ENCODE results near the gene RPGR. TPM values are rescaled to one million over a fixed set of nuclear protein-coding genes. Genes with fewer than 3 reads are reported as not detected.

Gene RPGR
- total RNA-seq, 1 donor, result 8.0 TPM

DNA sequence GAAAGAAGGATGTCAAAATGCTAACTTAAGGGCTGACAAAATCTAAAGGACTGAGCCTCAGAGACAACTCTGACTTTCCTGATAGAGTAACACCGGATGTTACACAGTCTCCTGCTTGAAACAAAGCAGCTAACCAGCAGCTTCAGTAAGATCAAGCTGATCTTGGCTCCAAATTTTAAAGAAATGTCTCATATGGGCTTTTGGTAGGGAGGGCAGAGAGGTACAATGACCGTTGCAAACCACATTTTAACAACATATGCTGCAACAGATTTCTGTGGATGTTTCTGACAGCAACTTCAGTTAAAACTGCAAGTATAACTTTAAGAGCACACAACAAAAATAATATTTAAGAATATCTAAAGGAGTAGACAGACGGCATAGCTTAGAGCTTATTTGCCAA lies 9.1 kb downstream of the RPGR start:
- Histone ChIP-seq H3K9me3 (ENCODE audit: low read depth, low read length) (no peaks in the 10 kb centered on the region), H2AFZ (ENCODE audit: low read length) (no peak overlapping the region), H3K27me3 (ENCODE audit: insufficient read depth, low read length) (no peaks in the 10 kb centered on the region), H3K4me2 (ENCODE audit: insufficient read depth, low read length) (peak overlapping the region; percentile 12), H3K4me3 (ENCODE audit: insufficient read depth, low read length) (no peak overlapping the region), H4K20me1 (ENCODE audit: insufficient read depth, low read length) (no peaks in the 10 kb centered on the region), H3K79me2 (ENCODE audit: insufficient read depth, low read length) (no peaks in the 10 kb centered on the region), H3K27ac (ENCODE audit: low read depth, low read length) (no peak overlapping the region), H3K36me3 (ENCODE audit: insufficient read depth, low read length) (no peaks in the 10 kb centered on the region), H3K4me1 (ENCODE audit: insufficient read depth, low read length) (peaks cover 4% of the 10 kb centered on the region)
- TF ChIP-seq, protein P1, sequence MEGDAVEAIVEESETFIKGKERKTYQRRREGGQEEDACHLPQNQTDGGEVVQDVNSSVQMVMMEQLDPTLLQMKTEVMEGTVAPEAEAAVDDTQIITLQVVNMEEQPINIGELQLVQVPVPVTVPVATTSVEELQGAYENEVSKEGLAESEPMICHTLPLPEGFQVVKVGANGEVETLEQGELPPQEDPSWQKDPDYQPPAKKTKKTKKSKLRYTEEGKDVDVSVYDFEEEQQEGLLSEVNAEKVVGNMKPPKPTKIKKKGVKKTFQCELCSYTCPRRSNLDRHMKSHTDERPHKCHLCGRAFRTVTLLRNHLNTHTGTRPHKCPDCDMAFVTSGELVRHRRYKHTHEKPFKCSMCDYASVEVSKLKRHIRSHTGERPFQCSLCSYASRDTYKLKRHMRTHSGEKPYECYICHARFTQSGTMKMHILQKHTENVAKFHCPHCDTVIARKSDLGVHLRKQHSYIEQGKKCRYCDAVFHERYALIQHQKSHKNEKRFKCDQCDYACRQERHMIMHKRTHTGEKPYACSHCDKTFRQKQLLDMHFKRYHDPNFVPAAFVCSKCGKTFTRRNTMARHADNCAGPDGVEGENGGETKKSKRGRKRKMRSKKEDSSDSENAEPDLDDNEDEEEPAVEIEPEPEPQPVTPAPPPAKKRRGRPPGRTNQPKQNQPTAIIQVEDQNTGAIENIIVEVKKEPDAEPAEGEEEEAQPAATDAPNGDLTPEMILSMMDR (IDR thresholded peaks at IDR 0.05; ENCODE audit: extremely low read depth, low read depth, low read length), result no peak
- no peak for DNase-seq (ENCODE audit: insufficient read length, low spot score, missing footprints)

DNA sequence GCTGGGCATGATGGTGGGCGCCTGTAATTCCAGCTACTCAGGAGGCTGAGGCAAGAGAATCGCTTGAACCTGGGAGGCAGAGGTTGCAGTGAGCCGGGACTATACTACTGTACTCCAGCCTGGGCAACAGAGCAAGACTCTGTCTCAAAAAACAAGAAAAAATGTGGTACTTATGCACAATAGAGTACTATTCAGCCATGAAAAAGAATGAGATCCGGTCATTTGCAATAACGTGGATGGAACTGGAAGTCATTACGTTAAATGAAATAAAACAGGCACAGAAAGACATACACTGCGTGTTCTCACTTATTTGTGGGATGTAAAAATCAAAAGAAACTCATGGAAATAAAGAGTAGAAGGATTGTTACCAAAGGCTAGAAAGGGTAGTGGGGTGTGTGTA lies 12.1 kb downstream of the RPGR start:
- Histone ChIP-seq H2AFZ (ENCODE audit: low read length) (no peak overlapping the region), H3K4me2 (ENCODE audit: insufficient read depth, low read length) (no peak overlapping the region), H3K27ac (ENCODE audit: low read depth, low read length) (no peak overlapping the region), H3K4me3 (ENCODE audit: insufficient read depth, low read length) (no peak overlapping the region), H3K79me2 (ENCODE audit: insufficient read depth, low read length) (no peaks in the 10 kb centered on the region), H3K27me3 (ENCODE audit: insufficient read depth, low read length) (no peaks in the 10 kb centered on the region), H3K4me1 (ENCODE audit: insufficient read depth, low read length) (peaks cover 19% of the 10 kb centered on the region), H3K36me3 (ENCODE audit: insufficient read depth, low read length) (no peaks in the 10 kb centered on the region), H3K9me3 (ENCODE audit: low read depth, low read length) (no peaks in the 10 kb centered on the region), H4K20me1 (ENCODE audit: insufficient read depth, low read length) (no peaks in the 10 kb centered on the region)
- TF ChIP-seq, protein P1 (IDR thresholded peaks at IDR 0.05; ENCODE audit: extremely low read depth, low read depth, low read length), result no peak
- no peak for DNase-seq (ENCODE audit: insufficient read length, low spot score, missing footprints)

DNA sequence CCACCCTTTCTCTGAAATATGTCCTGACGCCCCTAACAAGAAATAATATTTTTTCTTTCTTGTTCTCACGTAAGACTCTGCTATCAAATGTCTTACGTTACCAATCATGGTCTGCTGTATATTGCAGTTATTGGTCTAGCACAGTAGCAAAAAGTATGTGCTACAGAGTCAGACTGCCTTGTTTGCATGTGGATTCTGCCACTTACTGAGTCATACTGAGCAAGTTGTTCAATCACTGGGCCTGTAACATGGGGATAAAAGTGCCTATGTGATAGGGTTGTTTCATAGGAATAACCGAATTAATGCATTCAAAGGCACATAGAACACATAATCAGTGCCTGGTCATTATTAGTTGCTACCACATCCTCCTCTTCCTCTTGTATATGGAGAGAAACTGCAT lies 14.1 kb downstream of the RPGR start:
- Histone ChIP-seq H3K4me2 (ENCODE audit: insufficient read depth, low read length) (no peak overlapping the region), H2AFZ (ENCODE audit: low read length) (no peak overlapping the region), H3K36me3 (ENCODE audit: insufficient read depth, low read length) (no peaks in the 10 kb centered on the region)

DNA sequence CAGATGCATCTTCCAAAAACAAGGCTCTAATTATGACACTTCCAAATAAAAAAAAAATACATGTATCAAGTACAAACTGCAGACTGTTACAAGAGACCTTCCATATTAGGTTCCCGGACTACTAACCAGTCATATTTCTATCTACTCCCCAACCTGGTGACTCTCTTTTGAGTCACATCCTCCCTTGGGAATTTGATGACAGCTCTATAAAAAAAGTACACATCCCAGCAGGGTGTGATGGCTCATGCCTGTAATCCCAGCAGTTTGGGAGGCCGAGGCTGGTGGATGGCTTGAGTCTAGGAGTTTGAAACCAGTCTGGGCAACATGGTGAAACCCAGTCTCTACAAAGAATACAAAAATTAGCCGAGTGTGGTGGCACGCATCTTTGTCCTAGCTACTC lies 14.9 kb downstream of the RPGR start:
- Histone ChIP-seq H4K20me1 (ENCODE audit: insufficient read depth, low read length) (no peaks in the 10 kb centered on the region), H3K27ac (ENCODE audit: low read depth, low read length) (no peak overlapping the region), H3K79me2 (ENCODE audit: insufficient read depth, low read length) (no peaks in the 10 kb centered on the region), H3K36me3 (ENCODE audit: insufficient read depth, low read length) (no peaks in the 10 kb centered on the region), H3K4me1 (ENCODE audit: insufficient read depth, low read length) (peaks cover 19% of the 10 kb centered on the region), H3K4me3 (ENCODE audit: insufficient read depth, low read length) (no peak overlapping the region), H3K4me2 (ENCODE audit: insufficient read depth, low read length) (peak overlapping the region; percentile 6), H3K27me3 (ENCODE audit: insufficient read depth, low read length) (no peaks in the 10 kb centered on the region), H2AFZ (ENCODE audit: low read length) (no peak overlapping the region), H3K9me3 (ENCODE audit: low read depth, low read length) (no peaks in the 10 kb centered on the region)
- DNase-seq (ENCODE audit: insufficient read length, low spot score, missing footprints), result no peak
- TF ChIP-seq, protein P1 (IDR thresholded peaks at IDR 0.05; ENCODE audit: extremely low read depth, low read depth, low read length), result no peak

More for the DNA sequence above, 14.1 kb downstream of the RPGR start:
- Histone ChIP-seq H3K9me3 (ENCODE audit: low read depth, low read length) (no peaks in the 10 kb centered on the region), H4K20me1 (ENCODE audit: insufficient read depth, low read length) (no peaks in the 10 kb centered on the region), H3K27me3 (ENCODE audit: insufficient read depth, low read length) (no peaks in the 10 kb centered on the region), H3K79me2 (ENCODE audit: insufficient read depth, low read length) (no peaks in the 10 kb centered on the region), H3K27ac (ENCODE audit: low read depth, low read length) (no peak overlapping the region), H3K4me3 (ENCODE audit: insufficient read depth, low read length) (no peak overlapping the region), H3K4me1 (ENCODE audit: insufficient read depth, low read length) (peaks cover 19% of the 10 kb centered on the region)
- TF ChIP-seq, protein P1 (IDR thresholded peaks at IDR 0.05; ENCODE audit: extremely low read depth, low read depth, low read length), result no peak
- DNase-seq (ENCODE audit: insufficient read length, low spot score, missing footprints), result no peak

Data from osteoblast (primary cell).